GM12878 (cell line): Measurements from ENCODE around the gene CCDC197. TPM values are rescaled to one million over a fixed set of nuclear protein-coding genes. Genes with fewer than 3 reads are reported as not detected.

Experiments used
- BHLHE40 ChIP-seq, 2 experiments: fragments of 450-650 bp in 1 of 2; IDR thresholded peaks; 2 replicates each; pipeline ENCODE4 v1.6.1; 2011 to 2017; ENCODE audit warnings: low read depth in 2 of 2, borderline replicate concordance in 1 of 2, improper control_type of control experiment in 1 of 2, low read length in 1 of 2, mild to moderate bottlenecking in 1 of 2
- CREM ChIP-seq: IDR thresholded peaks from 2 replicates; pipeline ENCODE4 v1.6.1; 2014; ENCODE audit warnings: antibody characterized with exemption, low read depth
- CTCF ChIP-seq, 3 experiments: IDR thresholded peaks in 2 of 3; conservative IDR thresholded peaks in 1 of 3; 2 replicates each; pipeline ENCODE4 v1.5.1; 2011; ENCODE audit warnings: low read depth in 3 of 3, low read length in 3 of 3, mild to moderate bottlenecking in 3 of 3, control low read depth in 2 of 3, moderate library complexity in 2 of 3, inconsistent platforms in 1 of 3, mixed read lengths in 1 of 3; ENCODE audit not compliant: control insufficient read depth in 2 of 3, insufficient read depth in 1 of 3; ENCODE audit errors: extremely low read depth in 1 of 3
- E2F4 ChIP-seq: IDR thresholded peaks from 2 replicates; pipeline ENCODE4 v1.6.1; 2012; ENCODE audit warnings: low read depth, low read length, improper control_type of control experiment
- GABPA ChIP-seq: IDR thresholded peaks from 2 replicates; pipeline ENCODE4 v1.6.1; 2014; ENCODE audit warnings: antibody characterized with exemption, low read depth, mild to moderate bottlenecking, inconsistent platforms
- GATAD2B ChIP-seq: fragments of 450-650 bp; conservative IDR thresholded peaks from 2 replicates; pipeline ENCODE4 v1.6.1; 2017; ENCODE audit warnings: low read depth, mild to moderate bottlenecking, moderate library complexity
- IRF4 ChIP-seq: IDR thresholded peaks from 2 replicates; pipeline ENCODE4 v1.6.1; 2011; ENCODE audit warnings: low read depth, low read length
- MTA3 ChIP-seq: IDR thresholded peaks from 2 replicates; pipeline ENCODE4 v1.6.1; 2012; ENCODE audit warnings: low read length, inconsistent platforms, borderline replicate concordance
- MXI1 ChIP-seq: fragments of 150-350 bp; IDR thresholded peaks from 2 replicates; pipeline ENCODE4 v1.6.1; 2011; ENCODE audit warnings: low read depth, mild to moderate bottlenecking, inconsistent platforms, low read length, improper control_type of control experiment
- NR2F1 ChIP-seq: fragments of 450-650 bp; conservative IDR thresholded peaks from 2 replicates; pipeline ENCODE4 v1.6.1; 2017; ENCODE audit warnings: mild to moderate bottlenecking
- RAD21 ChIP-seq: IDR thresholded peaks from 2 replicates; pipeline ENCODE4 v1.6.1; 2011; ENCODE audit warnings: mild to moderate bottlenecking, low read depth, low read length, moderate library complexity; ENCODE audit not compliant: insufficient read depth
- RCOR1 ChIP-seq: conservative IDR thresholded peaks from 2 replicates; pipeline ENCODE4 v1.6.1; 2012; ENCODE audit warnings: low read depth, low read length, improper control_type of control experiment
- SKIL ChIP-seq: fragments of 450-650 bp; IDR thresholded peaks from 2 replicates; pipeline ENCODE4 v1.6.1; 2017; ENCODE audit warnings: mild to moderate bottlenecking, low read depth, inconsistent platforms; ENCODE audit not compliant: poor library complexity, severe bottlenecking
- SREBF1 ChIP-seq: IDR thresholded peaks from 2 replicates; pipeline ENCODE4 v1.6.1; 2012; ENCODE audit warnings: mild to moderate bottlenecking, low read length
- STAT1 ChIP-seq: fragments of 450-650 bp; conservative IDR thresholded peaks from 2 replicates; pipeline ENCODE4 v1.6.1; 2014; ENCODE audit warnings: antibody characterized with exemption, mild to moderate bottlenecking
- SUZ12 ChIP-seq: fragments of 200-600 bp; sonication (generic); IDR thresholded peaks from one replicate; pipeline ENCODE4 v1.6.1; 2018; ENCODE audit warnings: antibody characterized with exemption, mild to moderate bottlenecking; ENCODE audit not compliant: unreplicated experiment
- TAF1 ChIP-seq: IDR thresholded peaks from 2 replicates; pipeline ENCODE4 v1.6.1; 2011; ENCODE audit warnings: mild to moderate bottlenecking, low read depth, low read length, borderline replicate concordance
- TCF7 ChIP-seq: IDR thresholded peaks from 2 replicates; pipeline ENCODE4 v1.6.1; 2014; ENCODE audit warnings: antibody characterized with exemption, borderline replicate concordance
- ZBED1 ChIP-seq: IDR thresholded peaks from 2 replicates; pipeline ENCODE4 v1.6.1; 2016; ENCODE audit warnings: borderline replicate concordance
- ZBTB4 ChIP-seq: fragments of 450-650 bp; formaldehyde crosslinking; IDR thresholded peaks from 2 replicates; pipeline ENCODE4 v1.4.0; 2022; ENCODE audit warnings: mild to moderate bottlenecking, moderate library complexity
- ZZZ3 ChIP-seq: IDR thresholded peaks from 2 replicates; pipeline ENCODE4 v1.6.1; 2011; ENCODE audit warnings: low read depth; ENCODE audit not compliant: control insufficient read depth, insufficient read length
- polyA plus RNA-seq, 11 experiments: library from polyadenylated mRNA; depleted of rRNA in 4 of 11; unstranded in 6 of 11; stranded (reverse) in 5 of 11; fragments of >200 nt; fragmentation: Nextera tagmentation in 4 of 11; fragmentation: Illumina TruSeq in 1 of 11; extraction: Ambion mirVana in 4 of 11; extraction: Trizol in 1 of 11; gene quantifications; 1 replicate in 1 of 11; 2 replicates in 10 of 11; pipeline versions ENCODE4 v1.2.1 to v1.2.3, GENCODE V29; 2011 to 2016; ENCODE audit warnings: inconsistent platforms in 2 of 11, missing spikeins in 2 of 11, low read depth in 1 of 11
- total RNA-seq, 4 experiments: library from RNA; depleted of rRNA in 3 of 4; stranded (reverse); fragments of >200 nt in 3 of 4; fragmentation: Illumina TruSeq in 1 of 4; extraction: Trizol in 1 of 4; gene quantifications; 2 replicates each; pipeline versions ENCODE4 v1.2.1 to v1.2.3, GENCODE V29; 2013 to 2021

The CCDC197 gene
- total and polyA plus RNA-seq, 10 of the 15 experiments (the other 5 are each of a cell fraction or from before 2014, with no cell fraction given), result 0.12 TPM; not detected in 9

- TF ChIP-seq CTCF (IDR thresholded peaks at IDR 0.05 in 2 of 3, conservative IDR thresholded peaks at IDR 0.05 in 1 of 3; ENCODE audit: control insufficient read depth in 2 of 3, extremely low read depth in 1 of 3, insufficient read depth in 1 of 3, low read depth in 3 of 3, low read length in 3 of 3), result peak; percentile 10 to 43 (median 20); a peak in 3 of 6 replicates
- peak; percentile 75 for TF ChIP-seq CREM
- TF ChIP-seq BHLHE40 (IDR thresholded peaks at IDR 0.05; ENCODE audit: borderline replicate concordance in 1 of 2, low read depth in 2 of 2, low read length in 1 of 2), result peak; percentile 33 to 42; a peak in 3 of 4 replicates
- no peak for TF ChIP-seq GATAD2B
- TF ChIP-seq RCOR1, result no peak
- no peak for TF ChIP-seq ZZZ3
- no peak for TF ChIP-seq MXI1
- TF ChIP-seq RAD21, result peak; percentile 15; the same call in 1 of the 2 replicates
- TF ChIP-seq ZBED1, result peak; percentile 78; the same call in 1 of the 2 replicates
- no peak for TF ChIP-seq SUZ12
- TF ChIP-seq E2F4, result no peak
- no peak for TF ChIP-seq STAT1
- no peak; the same call in 1 of the 2 replicates for TF ChIP-seq TCF7
- peak; percentile 40 for TF ChIP-seq IRF4
- peak; percentile 35 for TF ChIP-seq NR2F1
- TF ChIP-seq GABPA, result no peak
- TF ChIP-seq SKIL, result peak; percentile 86
- TF ChIP-seq ZBTB4 (CRISPR knock-in tag), result no peak
- TF ChIP-seq TAF1, result peak; percentile 15; the same call in 1 of the 2 replicates
- no peak for TF ChIP-seq MTA3
- no peak for TF ChIP-seq SREBF1
Observed at GRCh38 chr14:93975791-93976476, 21.2 kb upstream of the CCDC197 start (continued).
